Sciatic nerve (tissue), 2 donors: Measurements from ENCODE around the gene NIBAN1. TPM values are rescaled to one million over a fixed set of nuclear protein-coding genes. Genes with fewer than 3 reads are reported as not detected.

Experiments used
- ATAC-seq: fragments of 200-7000 bp; cut with Tn5 transposase; one replicate; pipeline ENCODE4 v1.9.1; 2020; ENCODE audit warnings: mild to moderate bottlenecking, moderate library complexity
- DNase-seq: peaks from one replicate; pipeline ENCODE4 v3.0.0-alpha.2; 2020; ENCODE audit warnings: low spot score
- intact Hi-C: fragments of 100-400 bp; cut with DNase I; formaldehyde crosslinking; loops from one replicate; pipeline ENCODE4 v1.14.2; 2022
- total RNA-seq: library from RNA; stranded (reverse); fragmentation: NEBNext Ultra II Directional; extraction: Animal tissue kit (Norgen Biotek cat#: 25700); gene quantifications from one replicate; pipeline ENCODE4 v1.2.1, GENCODE V29; 2021
- donor health status: DM: no; HTN: no; CAD: no.
- donor health status: DM: no; HTN: no; CAD: no.

Gene NIBAN1
- total RNA-seq, 1 donor from 2014 or later: 42.4 TPM

- DNase-seq (no peak), ATAC-seq (no peak)
- intact Hi-C loops: loop anchor here (5.0 kb wide), 1 partner anchor 1366 kb away; no protein-coding TSS in a partner anchor
Measured at GRCh38 chr1:184951788-184952187, 22.5 kb downstream of the NIBAN1 start.

DNA sequence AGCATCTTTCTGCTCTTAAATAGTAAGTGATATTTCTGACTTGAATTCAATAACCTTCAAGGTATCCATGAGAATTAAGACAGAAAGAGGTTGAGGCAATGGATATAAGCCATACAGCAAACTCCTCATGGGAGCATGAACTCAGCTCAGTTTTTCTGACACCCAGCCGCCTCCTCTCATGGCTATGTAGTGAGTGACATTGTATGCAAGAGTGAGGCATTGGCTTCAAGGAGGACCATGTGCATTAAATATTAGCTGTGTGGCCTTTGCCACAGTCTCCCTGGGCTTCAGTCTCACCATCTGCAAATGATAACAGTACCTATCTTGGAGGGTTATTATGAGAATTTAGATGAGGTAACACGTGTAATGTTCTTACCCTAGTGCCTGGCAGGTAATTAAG is 23.4 kb downstream of the NIBAN1 start:
- DNase-seq (no peak), ATAC-seq (no peak)
- intact Hi-C loops: loop anchor here (5.0 kb wide), 1 partner anchor 1366 kb away; no protein-coding TSS in a partner anchor

DNA sequence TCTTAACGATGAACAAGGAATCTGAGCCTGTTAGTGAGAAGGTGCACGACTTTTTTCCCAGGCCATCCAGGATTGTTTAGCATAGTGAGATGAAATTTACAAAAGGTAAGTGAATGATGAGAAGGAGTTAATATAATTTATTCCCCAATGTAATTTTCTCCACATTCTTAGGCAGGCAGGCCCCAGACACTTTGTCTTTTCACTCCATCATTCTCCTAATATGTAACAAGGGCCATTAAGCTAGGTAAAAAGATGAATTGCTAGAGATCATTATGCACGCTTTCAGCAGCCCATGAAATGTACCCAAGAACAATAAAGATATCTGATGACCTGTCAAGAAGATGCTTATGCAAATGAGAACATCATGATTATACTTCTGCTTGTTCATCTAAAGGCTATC is 24.1 kb downstream of the NIBAN1 start:
- DNase-seq (no peak), ATAC-seq (no peak)
- intact Hi-C loops: loop anchor here (5.0 kb wide), 1 partner anchor 1367 kb away; no protein-coding TSS in a partner anchor

GRCh38 chr1:184947497-184948256 is 26.6 kb downstream of the NIBAN1 start:
- no peak for DNase-seq
- no peak for ATAC-seq
- intact Hi-C loops: no loop called here

DNA sequence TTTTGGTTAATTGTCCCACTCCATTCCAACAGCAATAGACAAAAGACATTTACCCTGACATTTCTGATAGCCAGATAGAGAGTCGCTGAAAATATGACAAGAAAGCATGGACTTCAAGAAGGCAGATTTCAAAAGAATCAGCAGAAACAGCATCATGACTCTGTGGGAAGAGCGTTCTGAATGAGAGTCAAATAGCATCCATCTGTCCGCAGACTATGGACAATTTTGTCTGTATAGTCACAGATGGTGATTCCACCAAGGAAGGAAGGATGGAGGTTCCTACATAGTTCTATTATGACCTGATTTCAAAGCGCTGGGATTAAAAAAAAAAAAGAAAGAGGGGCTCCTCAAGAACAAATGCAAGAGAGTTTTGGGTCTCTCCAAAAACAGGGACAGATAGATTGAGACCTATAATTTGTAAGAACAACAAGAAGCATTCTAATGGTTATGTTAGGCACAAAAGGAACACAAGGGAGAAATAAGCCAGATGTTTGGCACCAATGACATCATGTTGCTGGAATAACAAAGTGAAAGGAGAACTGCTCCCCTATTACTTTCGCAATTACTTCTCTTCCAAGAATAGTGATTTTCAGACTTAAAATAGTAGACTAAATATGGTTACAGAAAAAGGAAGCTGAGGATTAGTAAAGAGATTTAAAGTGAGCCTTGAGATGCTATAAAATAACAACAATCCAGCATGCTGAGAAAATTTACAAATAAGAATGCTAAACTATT is 28.5 kb downstream of the NIBAN1 start:
- ATAC-seq (peak; percentile 96), DNase-seq (no peak)
- intact Hi-C loops: no loop called here

DNA sequence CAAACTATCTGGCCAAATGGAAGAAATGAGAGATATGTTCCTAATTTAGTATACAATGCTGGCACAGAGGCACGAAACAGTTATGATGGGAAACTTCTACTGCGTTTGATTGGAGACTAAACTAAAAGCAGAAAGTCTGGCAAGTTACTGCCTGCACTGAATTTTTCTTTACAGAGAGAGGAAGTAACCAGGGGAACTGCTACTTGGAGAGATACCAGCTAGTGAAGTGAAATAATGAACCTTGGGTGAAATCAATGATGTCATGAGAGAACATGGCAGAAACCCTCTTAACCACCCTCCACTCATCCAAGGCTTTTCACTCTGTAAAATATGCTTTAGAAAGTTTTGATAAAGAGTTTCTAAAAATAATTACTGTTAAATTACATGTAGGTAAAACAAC is 29.3 kb downstream of the NIBAN1 start:
- peak; percentile 67 for ATAC-seq
- intact Hi-C loops: no loop called here
- no peak for DNase-seq

DNA sequence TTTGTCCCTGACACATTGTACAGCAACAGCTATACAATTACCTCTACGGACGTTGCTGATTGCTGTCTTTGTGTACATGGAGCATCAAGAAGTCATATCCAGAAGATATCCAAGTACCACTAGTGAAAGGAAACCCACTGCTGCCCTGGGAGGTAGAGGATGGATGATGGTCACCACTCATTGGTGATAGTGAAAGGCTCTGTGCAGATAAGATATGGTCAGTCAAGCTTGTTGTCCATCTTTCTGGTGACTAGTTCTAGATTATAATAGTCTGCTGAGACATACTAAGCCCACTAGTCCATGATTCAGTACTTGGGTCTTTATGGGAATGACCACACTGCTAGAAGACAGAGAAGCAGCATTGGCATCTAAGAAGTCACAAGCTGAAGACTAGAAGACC is 30.3 kb downstream of the NIBAN1 start:
- no peak for DNase-seq
- intact Hi-C loops: no loop called here

DNA sequence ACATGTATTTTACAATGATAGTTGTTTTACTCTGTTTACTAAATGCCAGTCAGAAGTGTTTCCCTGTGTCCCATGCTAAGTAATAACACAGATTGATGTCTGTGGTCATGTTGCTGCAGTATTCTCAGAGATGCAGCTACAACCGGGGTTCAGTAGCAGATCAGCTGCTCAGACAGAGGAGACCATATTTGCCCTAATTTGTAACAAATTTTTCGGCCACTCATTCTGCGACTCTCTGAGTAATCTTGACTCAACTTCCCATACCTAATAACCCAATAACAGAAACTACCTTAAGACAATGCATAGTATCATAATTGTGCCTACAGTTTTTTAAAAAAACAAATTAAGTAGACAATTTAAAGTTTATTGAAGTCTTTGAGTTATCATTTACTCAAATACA is 32.6 kb downstream of the NIBAN1 start:
- ATAC-seq (no peak), DNase-seq (no peak)
- intact Hi-C loops: no loop called here

More for the DNA sequence above, 30.3 kb downstream of the NIBAN1 start:
- no peak for ATAC-seq

GRCh38 chr1:184941410-184941733 is 32.9 kb downstream of the NIBAN1 start:
- intact Hi-C loops: no loop called here

DNA sequence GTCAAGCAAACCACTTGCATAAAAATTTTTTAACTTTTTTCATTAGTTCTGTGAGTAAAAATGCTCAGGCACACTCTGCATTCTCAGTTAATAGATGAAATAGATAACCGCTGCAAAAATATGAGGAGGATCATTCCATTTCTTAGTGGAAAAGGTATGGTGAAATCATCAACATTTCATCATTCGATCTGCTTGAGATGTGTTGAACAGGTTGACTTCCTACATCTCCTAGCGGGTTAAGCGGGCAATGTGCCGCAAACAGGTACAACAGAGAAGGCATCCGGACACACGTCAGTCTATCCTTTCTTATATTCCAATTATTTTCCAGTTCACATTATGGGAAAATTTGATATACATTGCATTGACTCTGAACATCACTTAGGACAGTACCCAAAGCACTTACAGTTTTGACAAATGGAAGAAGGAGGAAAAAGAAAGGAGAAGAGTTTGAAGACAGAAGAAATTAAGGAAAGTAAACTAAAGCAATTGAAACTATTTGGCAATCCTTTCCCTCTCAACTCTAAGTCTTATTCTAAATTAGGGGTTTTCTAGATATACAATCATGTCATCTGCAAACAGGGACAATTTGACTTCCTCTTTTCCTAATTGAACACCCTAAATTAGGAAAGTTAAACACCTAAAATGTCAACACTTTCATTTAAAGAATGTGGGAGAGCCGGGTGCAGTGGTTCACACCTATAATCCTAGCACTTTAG is 33.5 kb downstream of the NIBAN1 start:
- DNase-seq (no peak), ATAC-seq (no peak)
- intact Hi-C loops: no loop called here

More at GRCh38 chr1:184941410-184941733, 32.9 kb downstream of the NIBAN1 start:
- no peak for DNase-seq
- no peak for ATAC-seq

GRCh38 chr1:184940226-184940625 is 34.1 kb downstream of the NIBAN1 start:
- intact Hi-C loops: no loop called here
- ATAC-seq: no peak
- DNase-seq: no peak

DNA sequence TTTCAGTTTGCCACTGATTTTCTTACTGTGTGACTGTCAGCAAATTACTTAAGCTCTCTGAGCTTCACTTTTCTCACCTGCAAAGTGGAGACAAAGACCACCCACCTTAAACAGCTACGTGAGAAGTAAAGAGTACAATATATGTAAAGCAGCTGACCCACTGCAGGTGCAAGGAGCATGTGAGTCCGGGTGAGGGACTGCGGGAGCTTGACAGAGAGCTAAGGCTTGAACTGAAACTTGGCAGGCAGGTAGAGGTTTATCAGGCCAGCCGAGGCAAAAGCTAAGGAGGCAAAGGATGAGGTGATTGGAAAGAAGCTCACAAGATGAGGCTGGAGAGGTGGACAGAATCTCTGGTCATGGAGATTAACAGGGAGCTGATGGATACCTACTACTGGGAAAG is 36.6 kb downstream of the NIBAN1 start:
- DNase-seq (no peak), ATAC-seq (no peak)
- intact Hi-C loops: no loop called here

GRCh38 chr1:184935920-184936798 is 38.1 kb downstream of the NIBAN1 start:
- ATAC-seq (no peak), DNase-seq (no peak)
- intact Hi-C loops: no loop called here

DNA sequence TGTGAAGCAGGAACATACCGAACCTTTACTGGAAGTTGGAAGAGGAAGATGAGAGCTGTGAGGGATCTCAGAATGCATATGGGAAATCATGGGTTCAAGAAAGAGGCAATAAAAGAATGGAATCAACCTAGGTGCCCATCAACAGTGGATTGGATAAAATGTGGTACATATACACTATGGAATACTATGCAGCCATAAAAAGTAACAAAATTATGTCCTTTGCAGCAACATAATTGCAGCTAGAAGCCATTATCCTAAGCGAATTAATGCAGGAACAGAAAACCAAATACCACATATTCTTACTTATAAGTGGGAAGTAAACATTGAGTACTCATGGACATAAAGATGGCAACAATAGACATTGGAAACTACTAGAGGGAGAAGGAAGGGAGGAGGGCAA is 40.4 kb downstream of the NIBAN1 start:
- ATAC-seq: no peak
- intact Hi-C loops: no loop called here
- no peak for DNase-seq

DNA sequence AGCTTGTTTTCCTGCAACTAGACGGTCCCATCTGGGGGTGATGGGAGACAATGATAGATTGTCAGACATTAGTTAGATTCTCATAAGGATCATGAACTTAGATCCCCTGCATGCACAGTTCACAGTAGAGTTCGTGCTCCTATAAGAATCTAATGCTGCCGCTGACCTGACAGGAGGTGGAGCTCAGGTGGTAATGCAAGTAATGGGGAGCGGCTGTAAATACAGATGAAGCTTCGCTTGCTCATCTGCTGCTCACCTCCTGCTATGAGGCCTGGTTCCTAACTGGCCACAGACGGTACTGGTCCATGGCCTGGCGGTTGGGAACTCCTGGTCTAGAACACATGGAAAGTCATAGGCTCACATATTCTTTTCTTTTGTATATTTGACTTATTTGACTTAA is 42.0 kb downstream of the NIBAN1 start:
- intact Hi-C loops: no loop called here
- ATAC-seq (no peak), DNase-seq (no peak)

DNA sequence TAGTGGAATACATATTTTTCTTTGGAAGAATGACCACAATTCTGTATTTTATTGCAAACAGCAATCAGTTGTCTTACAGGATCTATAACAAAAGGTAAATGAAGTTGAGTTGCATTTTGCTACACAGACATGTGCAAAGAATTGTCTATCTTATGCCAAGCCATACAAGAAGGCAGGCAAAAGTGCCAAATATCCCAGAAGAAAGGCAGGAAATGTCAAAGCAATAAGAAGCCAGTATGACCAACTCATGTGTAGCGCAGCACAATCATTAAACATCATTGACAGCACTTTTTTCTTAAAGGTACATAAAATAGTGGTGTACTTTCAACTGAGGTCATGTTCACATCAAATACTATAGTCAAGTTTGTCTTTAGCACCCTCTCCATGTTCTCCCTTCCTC is 42.7 kb downstream of the NIBAN1 start:
- intact Hi-C loops: no loop called here
- DNase-seq (no peak), ATAC-seq (no peak)

DNA sequence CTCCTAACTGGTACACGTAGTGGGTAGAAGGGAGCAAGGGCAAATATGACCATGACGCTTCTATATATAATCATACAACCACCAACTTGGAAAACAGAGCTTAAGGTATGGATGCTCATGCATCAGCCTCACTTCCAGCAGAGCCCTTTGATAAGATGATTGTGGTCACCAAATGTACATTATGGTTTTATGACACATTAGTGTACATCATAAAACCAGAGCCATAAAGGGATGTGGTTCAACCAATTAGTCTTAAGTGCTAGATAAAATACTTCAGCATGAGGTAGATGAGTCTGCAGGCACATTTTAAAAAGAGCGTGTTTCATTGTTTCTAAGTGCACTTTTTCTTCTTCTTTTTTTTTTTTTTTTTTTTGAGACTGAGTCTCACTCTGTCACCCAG is 43.7 kb downstream of the NIBAN1 start:
- no peak for ATAC-seq
- no peak for DNase-seq
- intact Hi-C loops: no loop called here

DNA sequence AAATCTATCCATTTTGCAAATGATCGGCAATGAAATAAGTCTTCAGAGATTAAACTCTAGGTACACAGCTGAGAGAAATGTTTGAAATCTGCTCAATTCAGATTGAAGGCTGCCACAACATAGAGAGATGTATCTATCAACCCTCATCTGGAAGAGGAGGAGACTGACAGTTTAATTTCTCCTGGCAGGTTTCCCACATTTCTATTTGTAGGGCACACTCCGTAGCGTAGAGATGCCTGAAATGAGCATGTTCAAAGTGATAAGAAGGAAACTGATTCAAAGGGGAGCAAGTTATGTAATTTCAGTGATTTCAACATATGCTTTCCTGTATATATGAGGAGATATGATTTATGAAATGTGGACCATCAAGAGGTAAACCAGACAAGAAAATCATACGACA is 44.1 kb downstream of the NIBAN1 start:
- no peak for ATAC-seq
- DNase-seq: no peak
- intact Hi-C loops: no loop called here

GRCh38 chr1:184929711-184930202 is 44.6 kb downstream of the NIBAN1 start:
- ATAC-seq (no peak), DNase-seq (no peak)
- intact Hi-C loops: no loop called here
